ENCODE results near the gene CDS1.
"Not testable (repeated sequence)": the region's sequence is repeated elsewhere in the genome, so short reads cannot be mapped to it uniquely, and the experiment has no call there.

Gene CDS1

DNA sequence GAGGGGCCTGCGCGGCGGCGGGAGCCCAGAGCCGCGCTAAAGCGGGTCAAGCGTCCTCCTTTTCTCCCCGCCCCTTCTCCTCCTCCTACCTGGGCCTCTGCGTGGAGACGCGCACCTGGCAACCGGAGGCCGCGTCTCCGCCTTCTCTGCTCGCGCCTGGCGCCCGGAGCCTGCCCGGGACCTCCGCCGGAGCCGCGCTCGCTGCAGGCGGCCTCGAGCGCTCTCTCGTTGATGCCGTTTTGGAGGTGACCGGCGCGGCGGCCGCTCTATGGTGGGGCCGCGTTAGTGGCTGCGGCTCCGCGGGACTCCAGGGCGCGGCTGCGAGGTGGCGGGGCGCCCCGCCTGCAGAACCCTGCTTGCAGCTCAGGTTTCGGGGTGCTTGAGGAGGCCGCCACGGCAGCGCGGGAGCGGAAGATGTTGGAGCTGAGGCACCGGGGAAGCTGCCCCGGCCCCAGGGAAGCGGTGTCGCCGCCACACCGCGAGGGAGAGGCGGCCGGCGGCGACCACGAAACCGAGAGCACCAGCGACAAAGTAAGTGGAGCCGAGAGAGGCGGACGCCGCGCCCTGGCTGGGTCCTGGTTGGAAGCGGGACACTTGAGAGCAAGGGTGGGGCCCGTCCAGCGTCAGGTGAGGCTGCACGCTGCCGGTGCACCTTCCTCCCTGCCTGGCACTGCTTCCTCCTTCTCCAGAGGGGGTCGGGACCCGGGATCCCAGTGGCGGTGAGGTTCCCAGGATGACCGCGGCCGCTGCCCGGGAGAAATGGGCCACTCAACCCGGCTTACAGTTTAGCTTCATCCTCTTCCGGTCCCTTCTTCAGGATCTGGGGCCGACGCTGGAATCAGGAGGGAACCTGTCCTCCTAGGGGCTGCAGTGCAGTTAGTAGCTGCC is at the start of gene CDS1:
Gene CDS1, plus strand, starts transcription at position 140 of the 888 bp plus-strand sequence. Its CDS starts 275 bp downstream, at position 415.
- DNase-seq (ENCODE audit: low spot score) = peak; percentile 43

DNA sequence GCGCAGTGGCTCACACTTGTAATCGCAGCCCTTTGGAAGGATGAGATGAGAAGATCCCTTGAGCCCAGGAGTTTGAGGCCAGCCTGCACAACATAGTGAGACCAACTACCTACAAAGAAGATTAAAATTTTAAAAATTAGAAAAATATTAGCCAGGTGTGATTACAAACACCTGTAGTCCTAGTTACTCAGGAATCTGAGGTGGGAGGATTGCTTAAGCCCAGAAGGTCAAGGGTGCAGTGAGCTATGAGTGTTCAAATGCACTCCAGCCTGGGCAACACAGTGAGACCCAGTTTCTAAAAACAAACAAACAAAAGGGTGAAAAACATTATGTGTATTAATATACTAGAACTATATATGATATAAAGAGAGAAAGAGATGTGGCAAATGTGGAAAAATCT is 47.0 kb upstream of the CDS1 start:
- no peak for DNase-seq (ENCODE audit: low spot score)

- no peak for DNase-seq (ENCODE audit: low spot score)
Observed at GRCh38 chr4:84545093-84545492, 37.8 kb upstream of the CDS1 start.

- DNase-seq (ENCODE audit: low spot score) = no peak
Observed at GRCh38 chr4:84547211-84547610, 35.7 kb upstream of the CDS1 start.

GRCh38 chr4:84549191-84549590 is 33.7 kb upstream of the CDS1 start:
- DNase-seq (ENCODE audit: low spot score) = not testable (repeated sequence)

- no peak for DNase-seq (ENCODE audit: low spot score)
Observed at GRCh38 chr4:84562156-84562555, 20.8 kb upstream of the CDS1 start.

DNA sequence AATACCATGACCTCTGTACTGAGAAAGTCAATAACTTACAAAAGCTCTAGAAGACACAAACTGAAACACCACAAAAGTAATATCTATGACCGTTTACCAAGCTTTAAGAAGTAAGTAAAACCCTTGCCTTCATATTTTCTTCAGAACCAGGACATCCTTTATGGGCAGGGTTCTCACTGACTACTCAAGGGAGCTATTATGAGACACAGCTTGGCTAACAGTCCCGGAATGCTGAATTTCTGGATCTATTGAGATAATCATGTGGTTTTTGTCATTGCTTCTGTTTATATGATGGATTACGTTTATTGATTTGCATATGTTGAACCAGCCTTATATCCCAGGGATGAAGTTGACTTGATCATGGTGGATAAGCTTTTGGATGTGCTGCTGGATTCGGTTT is 19.9 kb upstream of the CDS1 start:
- no peak for DNase-seq (ENCODE audit: low spot score)

GRCh38 chr4:84565951-84566350 is 17.0 kb upstream of the CDS1 start:
- no peak for DNase-seq (ENCODE audit: low spot score)

DNA sequence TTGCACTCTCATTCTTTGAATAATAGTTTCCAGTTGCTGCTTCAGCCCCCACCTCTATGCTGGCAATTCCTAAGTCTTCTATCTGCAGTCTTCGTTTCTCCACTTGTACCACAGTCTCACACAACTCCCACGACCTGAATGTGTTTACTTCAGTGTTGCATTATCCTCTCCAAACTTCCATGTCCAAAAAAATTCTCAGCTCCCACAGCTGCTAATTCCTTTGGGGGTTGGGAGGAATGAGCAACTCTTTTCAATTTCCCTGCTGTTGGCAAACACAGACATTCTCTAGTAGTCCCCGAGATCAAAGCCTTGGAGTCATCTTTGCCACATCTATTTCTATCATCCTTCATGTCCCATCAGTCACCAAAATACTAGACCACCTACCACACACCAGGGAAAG is 14.4 kb upstream of the CDS1 start:
- no peak for DNase-seq (ENCODE audit: low spot score)

GRCh38 chr4:84569009-84569408 is 13.9 kb upstream of the CDS1 start:
- no peak for DNase-seq (ENCODE audit: low spot score)

- DNase-seq (ENCODE audit: low spot score) = no peak
Observed at GRCh38 chr4:84573385-84574068, 9.4 kb upstream of the CDS1 start.

GRCh38 chr4:84574069-84574720 is 8.7 kb upstream of the CDS1 start:
- DNase-seq (ENCODE audit: low spot score) = no peak

DNA sequence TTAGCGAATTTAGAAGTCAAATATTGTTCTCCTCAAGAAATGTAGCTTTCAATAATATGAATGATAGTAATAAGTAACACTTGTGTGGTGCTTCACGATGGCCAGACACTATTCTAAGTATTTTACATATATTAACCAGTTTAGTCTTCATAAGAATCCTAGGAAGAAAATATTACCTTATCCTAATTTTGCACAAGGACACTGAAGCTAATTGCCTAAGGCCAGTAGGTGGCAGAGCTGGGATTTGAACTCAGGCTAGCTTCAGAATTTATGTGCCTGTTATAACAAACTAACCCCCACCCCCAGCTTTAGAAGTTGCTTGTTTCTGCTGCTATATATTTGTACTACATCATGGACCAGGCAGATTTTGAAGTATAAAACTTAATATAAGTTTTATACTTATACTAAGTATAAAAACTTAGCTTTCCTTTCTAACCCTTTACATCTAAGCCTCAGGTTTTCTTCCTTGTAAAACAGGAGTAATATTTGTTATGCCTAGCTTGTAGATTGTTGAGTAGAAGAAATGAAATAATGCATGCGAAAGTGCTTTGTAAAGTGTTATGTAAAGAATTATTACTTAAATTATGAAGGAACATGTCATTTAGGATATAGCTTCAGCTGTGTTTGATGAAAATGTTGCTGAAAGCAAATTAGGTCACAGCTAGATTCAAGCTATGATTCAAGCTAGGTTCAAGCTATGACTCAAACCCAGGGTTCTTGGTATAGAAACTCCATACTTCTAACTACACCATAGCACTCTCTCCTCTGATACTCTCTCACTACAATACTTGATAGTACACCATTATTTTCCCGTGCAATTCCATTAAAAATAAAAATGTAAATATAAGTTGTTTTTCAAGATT is 4.2 kb upstream of the CDS1 start:
- DNase-seq (ENCODE audit: low spot score) = peak; percentile 26

GRCh38 chr4:84579403-84579776 is 3.5 kb upstream of the CDS1 start:
- DNase-seq (ENCODE audit: low spot score) = no peak

DNA sequence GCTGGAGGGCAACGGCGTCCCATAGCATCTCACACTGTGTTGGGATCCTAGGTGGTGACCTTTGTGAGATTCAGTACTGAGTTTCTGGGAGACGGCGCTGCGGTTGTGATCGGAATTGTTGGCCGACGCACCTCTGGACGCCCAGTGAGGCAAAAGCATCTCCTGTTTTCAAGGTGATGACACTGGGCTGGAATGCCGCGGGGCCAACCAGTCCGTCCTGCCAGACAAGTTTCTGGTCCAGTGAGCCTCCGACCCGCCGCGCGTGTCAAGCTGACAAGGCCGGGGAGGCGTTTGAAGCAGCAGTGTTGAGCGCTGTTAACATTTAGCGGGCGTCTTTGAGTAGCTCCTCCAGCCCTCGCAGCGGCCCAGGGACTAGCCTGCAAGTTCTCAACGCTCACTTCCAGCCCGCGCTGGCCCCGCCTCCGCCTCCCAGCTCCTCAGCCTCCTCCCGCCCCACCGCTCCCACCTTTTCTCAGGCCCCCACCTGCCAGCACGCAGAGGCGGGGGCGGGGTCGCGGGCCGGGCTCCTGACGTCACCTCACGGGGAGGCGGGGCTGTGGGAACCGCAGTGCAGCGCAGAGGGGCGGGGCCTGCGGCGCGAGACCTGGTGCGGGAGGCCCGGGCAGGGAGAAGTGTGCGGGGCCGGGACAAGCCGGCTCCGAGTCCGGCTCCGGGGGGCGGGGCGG is 482 bp upstream of the CDS1 start:
- peak; percentile 79 for DNase-seq (ENCODE audit: low spot score)

DNA sequence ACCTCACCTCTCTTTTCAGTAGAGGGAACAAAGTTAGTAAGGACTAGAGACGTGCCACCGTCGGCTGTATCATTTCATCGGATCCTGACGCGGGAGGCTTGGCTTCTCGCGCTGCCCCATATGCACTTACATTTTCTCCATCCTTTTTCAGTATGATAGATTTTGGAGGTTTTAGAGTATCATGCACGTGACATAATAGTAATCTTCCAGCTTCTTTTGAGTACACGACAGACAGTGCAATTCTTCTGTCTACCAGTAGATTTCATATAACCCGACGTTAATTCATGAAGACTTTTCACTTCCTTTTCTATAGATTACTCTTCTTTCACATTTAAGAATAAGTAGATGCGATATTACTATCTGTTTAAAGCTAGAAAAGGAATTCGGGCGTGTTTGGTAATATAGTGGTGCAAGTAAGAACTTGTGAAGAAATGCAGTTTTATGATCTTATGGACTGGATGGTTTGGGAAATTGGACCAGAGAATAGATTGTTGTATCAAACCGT is 1.0 kb downstream of the CDS1 start:
- DNase-seq (ENCODE audit: low spot score) = peak; percentile 17

- DNase-seq (ENCODE audit: low spot score) = no peak
Observed at GRCh38 chr4:84585251-84585650, 2.3 kb downstream of the CDS1 start.

DNA sequence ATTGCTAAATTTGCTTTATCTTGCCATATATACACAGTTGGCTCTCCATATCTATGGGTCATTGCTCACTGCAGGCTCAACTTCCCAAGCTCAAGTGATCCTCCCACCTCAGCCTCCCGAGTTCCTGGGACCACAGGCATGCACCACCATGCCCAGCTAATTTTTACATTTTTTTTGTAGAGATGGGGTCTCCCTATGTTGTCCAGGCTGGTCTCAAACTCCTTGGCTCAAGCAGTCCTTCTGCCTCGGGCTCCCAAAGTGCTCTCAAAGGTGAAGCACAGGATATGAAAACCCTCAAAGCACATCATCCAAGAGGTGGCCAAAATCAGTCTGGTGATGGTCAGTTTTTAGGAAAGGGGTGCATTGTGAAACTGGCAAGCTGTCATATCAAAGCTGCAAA is 11.8 kb downstream of the CDS1 start:
- no peak for DNase-seq (ENCODE audit: low spot score)

DNA sequence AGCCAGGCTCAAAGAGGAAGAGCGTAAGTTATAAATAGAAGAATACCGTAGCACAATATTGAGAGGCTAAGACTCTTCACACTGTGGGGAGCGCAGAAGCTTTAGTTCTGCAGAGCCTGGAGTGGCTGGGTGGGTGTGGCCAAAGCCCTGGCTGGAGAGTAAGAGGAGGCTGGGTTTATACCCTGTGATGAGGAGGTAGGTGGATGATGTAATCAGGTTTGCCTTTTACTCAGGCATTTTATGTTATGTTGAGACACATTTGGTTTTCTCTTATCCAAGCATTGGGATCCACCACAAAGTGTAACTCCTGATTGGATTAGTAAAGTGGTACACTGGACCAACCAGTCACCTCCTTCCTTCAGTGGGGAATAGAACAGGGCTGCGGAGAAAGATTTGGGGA is 13.9 kb downstream of the CDS1 start:
- no peak for DNase-seq (ENCODE audit: low spot score)

- no peak for DNase-seq (ENCODE audit: low spot score)
Observed at GRCh38 chr4:84597450-84597849, 14.5 kb downstream of the CDS1 start.

GRCh38 chr4:84606645-84607044 is 23.7 kb downstream of the CDS1 start:
- no peak for DNase-seq (ENCODE audit: low spot score)

Measured in AG08396 (cell line).